ENCODE results near the gene ROR2.
"Not testable (repeated sequence)": the region's sequence is repeated elsewhere in the genome, so short reads cannot be mapped to it uniquely, and the experiment has no call there.

ROR2 gene

GRCh38 chr9:91659529-91660495 is 290.2 kb downstream of the ROR2 start:
- peak; percentile 8 to 49 for DNase-seq

GRCh38 chr9:91658513-91659105 is 291.4 kb downstream of the ROR2 start:
- DNase-seq = peak; percentile 36 to 59

GRCh38 chr9:91657501-91657900 is 292.5 kb downstream of the ROR2 start:
- DNase-seq = no peak

GRCh38 chr9:91655658-91656057 is 294.4 kb downstream of the ROR2 start:
- no peak for DNase-seq

GRCh38 chr9:91655215-91655614 is 294.8 kb downstream of the ROR2 start:
- no peak for DNase-seq

- DNase-seq = no peak
These were observed 295.5 kb downstream of the ROR2 start for GRCh38 chr9:91654527-91654926.

GRCh38 chr9:91647371-91647770 is 302.7 kb downstream of the ROR2 start:
- no peak for DNase-seq

GRCh38 chr9:91646702-91647101 is 303.3 kb downstream of the ROR2 start:
- no peak for DNase-seq

- DNase-seq = no peak
These were observed 305.6 kb downstream of the ROR2 start for GRCh38 chr9:91644433-91644832.

- DNase-seq = no peak
These were observed 306.4 kb downstream of the ROR2 start for GRCh38 chr9:91643481-91644077.

- no peak for DNase-seq
These were observed 307.3 kb downstream of the ROR2 start for GRCh38 chr9:91642771-91643170.

- DNase-seq = no peak
These were observed 309.6 kb downstream of the ROR2 start for GRCh38 chr9:91640428-91640827.

- no peak for DNase-seq
These were observed 311.0 kb downstream of the ROR2 start for GRCh38 chr9:91639054-91639453.

- DNase-seq = not testable (repeated sequence)
These were observed 315.2 kb downstream of the ROR2 start for GRCh38 chr9:91634832-91635231.

GRCh38 chr9:91629718-91630117 is 320.3 kb downstream of the ROR2 start:
- no peak for DNase-seq

GRCh38 chr9:91628892-91629291 is 321.1 kb downstream of the ROR2 start:
- no peak for DNase-seq

GRCh38 chr9:91625331-91625730 is 324.7 kb downstream of the ROR2 start:
- no peak for DNase-seq

- DNase-seq = no peak
These were observed 327.0 kb downstream of the ROR2 start for GRCh38 chr9:91623004-91623403.

GRCh38 chr9:91622121-91622520 is 327.9 kb downstream of the ROR2 start:
- DNase-seq = not testable (repeated sequence)

- DNase-seq = not testable (repeated sequence)
These were observed 336.0 kb downstream of the ROR2 start for GRCh38 chr9:91614044-91614443.

- no peak for DNase-seq
These were observed 338.4 kb downstream of the ROR2 start for GRCh38 chr9:91611582-91611981.

- no peak for DNase-seq
These were observed 343.6 kb downstream of the ROR2 start for GRCh38 chr9:91606255-91606995.

Measured in NCI-H524 (cell line).